Colon (tissue), 2 donors: Measurements from ENCODE around the gene HLX.

Experiments
- FAIRE-seq: peaks from 2 replicates; lab custom pipeline; 2012; peaks lifted over from hg19 to GRCh38; lab: Jason Lieb, UNC
- donor health status: control.
- donor health status: control.

The HLX gene

GRCh38 chr1:220925707-220926106, 46.5 kb downstream of the HLX start:
- FAIRE-seq = no peak

- FAIRE-seq = no peak
Measured at GRCh38 chr1:220926146-220926545, 46.9 kb downstream of the HLX start.

- no peak for FAIRE-seq
Measured at GRCh38 chr1:220927442-220927841, 48.2 kb downstream of the HLX start.

GRCh38 chr1:220928320-220928719, 49.1 kb downstream of the HLX start:
- no peak for FAIRE-seq

GRCh38 chr1:220928725-220929300, 49.6 kb downstream of the HLX start:
- FAIRE-seq = no peak

- no peak for FAIRE-seq
Measured at GRCh38 chr1:220929304-220929703, 50.1 kb downstream of the HLX start.
